PFSK-1 (cell line): Measurements from ENCODE around the gene ACTA1.

Experiments
- FOXP2 ChIP-seq: optimal IDR thresholded peaks from 2 replicates; pipeline ENCODE3; 2011; ENCODE audit warnings: borderline replicate concordance, control low read depth, inconsistent platforms; ENCODE audit not compliant: insufficient read depth; ENCODE audit errors: extremely low read length, extremely low read depth
- POLR2AphosphoS5 ChIP-seq: IDR thresholded peaks from 2 replicates; pipeline ENCODE4 v1.6.1; 2012; ENCODE audit warnings: low read depth, mild to moderate bottlenecking, control low read depth, low read length, moderate library complexity
- SIN3A ChIP-seq: IDR thresholded peaks from 2 replicates; pipeline ENCODE4 v1.6.1; 2012; ENCODE audit warnings: mild to moderate bottlenecking, low read length, moderate library complexity, borderline replicate concordance; ENCODE audit not compliant: insufficient read depth
- TAF1 ChIP-seq: IDR thresholded peaks from 2 replicates; pipeline ENCODE4 v1.6.1; 2012; ENCODE audit warnings: low read length, control low read depth, borderline replicate concordance; ENCODE audit not compliant: insufficient read depth
- TF ChIP-seq, protein P1 (sequence below), 2 experiments: IDR thresholded peaks; 2 replicates each; pipeline versions ENCODE4 v1.6.1 to v1.8.0; 2011 to 2012; ENCODE audit warnings: low read depth in 2 of 2, low read length in 2 of 2, control low read depth in 1 of 2, inconsistent platforms in 1 of 2, mild to moderate bottlenecking in 1 of 2, moderate library complexity in 1 of 2; ENCODE audit not compliant: insufficient read depth in 1 of 2

The ACTA1 gene

DNA sequence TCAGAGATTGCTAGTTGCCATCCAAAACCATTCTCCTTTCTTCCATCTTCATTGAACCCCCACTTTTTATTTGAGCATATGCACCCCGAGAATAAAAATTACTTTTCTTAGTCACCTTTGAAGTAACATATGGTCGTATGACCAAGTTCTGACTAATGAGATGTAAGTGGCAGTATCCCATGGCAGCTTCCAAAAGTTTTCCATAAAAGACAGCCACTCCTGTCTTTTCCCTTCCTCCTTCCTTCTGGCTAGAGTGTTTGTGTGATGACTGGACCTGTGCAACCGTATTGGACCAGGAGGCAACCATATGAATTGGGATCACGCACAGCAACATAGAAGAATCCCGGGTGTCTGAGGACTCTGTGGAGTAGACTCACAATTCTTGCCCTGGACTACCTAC is 49.9 kb downstream of the ACTA1 start:
- TF ChIP-seq TAF1: no peak
- TF ChIP-seq POLR2AphosphoS5: no peak
- no peak for TF ChIP-seq SIN3A
- no peak for TF ChIP-seq FOXP2
- TF ChIP-seq, protein P1, sequence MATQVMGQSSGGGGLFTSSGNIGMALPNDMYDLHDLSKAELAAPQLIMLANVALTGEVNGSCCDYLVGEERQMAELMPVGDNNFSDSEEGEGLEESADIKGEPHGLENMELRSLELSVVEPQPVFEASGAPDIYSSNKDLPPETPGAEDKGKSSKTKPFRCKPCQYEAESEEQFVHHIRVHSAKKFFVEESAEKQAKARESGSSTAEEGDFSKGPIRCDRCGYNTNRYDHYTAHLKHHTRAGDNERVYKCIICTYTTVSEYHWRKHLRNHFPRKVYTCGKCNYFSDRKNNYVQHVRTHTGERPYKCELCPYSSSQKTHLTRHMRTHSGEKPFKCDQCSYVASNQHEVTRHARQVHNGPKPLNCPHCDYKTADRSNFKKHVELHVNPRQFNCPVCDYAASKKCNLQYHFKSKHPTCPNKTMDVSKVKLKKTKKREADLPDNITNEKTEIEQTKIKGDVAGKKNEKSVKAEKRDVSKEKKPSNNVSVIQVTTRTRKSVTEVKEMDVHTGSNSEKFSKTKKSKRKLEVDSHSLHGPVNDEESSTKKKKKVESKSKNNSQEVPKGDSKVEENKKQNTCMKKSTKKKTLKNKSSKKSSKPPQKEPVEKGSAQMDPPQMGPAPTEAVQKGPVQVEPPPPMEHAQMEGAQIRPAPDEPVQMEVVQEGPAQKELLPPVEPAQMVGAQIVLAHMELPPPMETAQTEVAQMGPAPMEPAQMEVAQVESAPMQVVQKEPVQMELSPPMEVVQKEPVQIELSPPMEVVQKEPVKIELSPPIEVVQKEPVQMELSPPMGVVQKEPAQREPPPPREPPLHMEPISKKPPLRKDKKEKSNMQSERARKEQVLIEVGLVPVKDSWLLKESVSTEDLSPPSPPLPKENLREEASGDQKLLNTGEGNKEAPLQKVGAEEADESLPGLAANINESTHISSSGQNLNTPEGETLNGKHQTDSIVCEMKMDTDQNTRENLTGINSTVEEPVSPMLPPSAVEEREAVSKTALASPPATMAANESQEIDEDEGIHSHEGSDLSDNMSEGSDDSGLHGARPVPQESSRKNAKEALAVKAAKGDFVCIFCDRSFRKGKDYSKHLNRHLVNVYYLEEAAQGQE (IDR thresholded peaks at IDR 0.05; ENCODE audit: insufficient read depth in 1 of 2, low read depth in 2 of 2, low read length in 2 of 2): no peak

DNA sequence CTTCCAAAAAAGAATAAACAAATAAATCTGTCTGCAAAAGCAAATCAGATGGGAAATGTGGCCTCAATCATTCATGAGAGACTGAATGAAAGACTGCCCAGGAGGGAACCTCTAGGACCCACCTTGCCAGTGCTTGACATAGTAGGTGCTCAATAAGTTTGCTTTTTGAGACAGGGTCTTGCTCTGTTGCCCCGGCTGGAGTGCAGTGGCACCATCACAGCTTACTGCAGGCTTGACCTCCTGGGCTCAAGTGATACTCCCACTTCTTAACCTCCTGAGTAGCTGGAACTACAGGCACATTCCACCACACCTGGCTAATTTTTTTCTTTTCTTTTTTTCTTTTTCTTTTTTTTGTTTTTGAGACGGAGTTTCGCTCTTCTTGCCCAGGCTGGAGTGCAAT is 50.7 kb downstream of the ACTA1 start:
- TF ChIP-seq FOXP2 (no peak), TAF1 (no peak), POLR2AphosphoS5 (no peak), SIN3A (no peak)
- TF ChIP-seq, protein P1 (IDR thresholded peaks at IDR 0.05; ENCODE audit: insufficient read depth in 1 of 2, low read depth in 2 of 2, low read length in 2 of 2): no peak
